Psoas muscle (tissue), 8 donors: Measurements from ENCODE around the gene FUT7. TPM values are rescaled to one million over a fixed set of nuclear protein-coding genes. Genes with fewer than 3 reads are reported as not detected.
A peak's percentile ranks its signal among the peaks of the same experiment; 100 is the strongest.

Experiments
- ATAC-seq, 4 donors: fragments of 200-7000 bp; cut with Tn5 transposase; one replicate each; pipeline ENCODE4 v1.9.1; 2020; ENCODE audit warnings: moderate library complexity in 3 of 4, mild to moderate bottlenecking in 2 of 4
- DNase-seq, 2 donors: peaks; one replicate each; pipeline ENCODE4 v3.0.0-alpha.2; 2020
- H3K27ac ChIP-seq: fragments of 200-600 bp; one replicate; pipeline ENCODE4 v1.8.0; 2022
- H3K27me3 ChIP-seq, 3 donors: fragments of 200-600 bp in 1 of 3; one replicate each; pipeline versions ENCODE4 v1.6.1 to v1.8.0; 2013 to 2022; ENCODE audit warnings: low read length in 2 of 3, mild to moderate bottlenecking in 2 of 3, moderate library complexity in 1 of 3; ENCODE audit not compliant: insufficient read depth in 3 of 3
- H3K36me3 ChIP-seq, 2 donors: fragments of 200-600 bp in 1 of 2; one replicate each; pipeline versions ENCODE4 v1.6.1 to v1.8.0; 2013 to 2022; ENCODE audit warnings: low read depth in 1 of 2, mild to moderate bottlenecking in 1 of 2, moderate library complexity in 1 of 2; ENCODE audit not compliant: insufficient read depth in 1 of 2
- H3K4me1 ChIP-seq: fragments of 200-600 bp; one replicate; pipeline ENCODE4 v1.8.0; 2022
- H3K4me3 ChIP-seq: fragments of 200-600 bp; one replicate; pipeline ENCODE4 v1.8.0; 2022; ENCODE audit warnings: mild to moderate bottlenecking
- H3K9me3 ChIP-seq: fragments of 200-600 bp; one replicate; pipeline ENCODE4 v1.8.0; 2022
- WGBS, 3 donors: extraction: QIAGEN DNeasy Blood & Tissue Kit; methylation state at CpG; one replicate each; pipeline versions ENCODE4 v1.1.6 to v1.1.7; 2013; 5-methylcytosine and 5-hydroxymethylcytosine counted together
- intact Hi-C, 2 donors: fragments of 100-400 bp; cut with DNase I; formaldehyde crosslinking; loops; one replicate each; pipeline versions ENCODE4 v1.11.0 to v1.14.2; 2022
- polyA plus RNA-seq, 3 donors: library from polyadenylated mRNA; stranded (reverse); fragments of 200-250 nt; gene quantifications; one replicate each; pipeline ENCODE4 v1.2.3, GENCODE V29; 2013
- total RNA-seq, 4 donors: library from RNA; stranded (reverse); fragmentation: NEBNext Ultra II Directional in 2 of 4; extraction: Animal tissue kit (Norgen Biotek cat#: 25700) in 2 of 4; gene quantifications; one replicate each; pipeline versions ENCODE4 v1.2.1 to v1.2.4, GENCODE V29; 2021 to 2023
- TF ChIP-seq, protein P1 (sequence below): fragments of 200-600 bp; IDR thresholded peaks from one replicate; pipeline ENCODE4 v1.8.0; 2022; ENCODE audit warnings: antibody characterized with exemption
- donor health status: healthy with polysubstance abuse.
- donor health status: DM: no; HTN: no; CAD: no; lungs with moderate emphysema.
- donor health status: Bipolar disorder and iron deficiency.
- donor health status: healthy.
- donor health status: DM: yes; HTN: yes; CAD: no.
- donor health status: DM: no; HTN: no; CAD: no.
- donor health status: DM: no; HTN: no; CAD: no.
- donor health status: DM: yes; HTN: yes; CAD: no.

FUT7 gene
- total and polyA plus RNA-seq, 7 donors = 0.01 to 0.08 (median 0.06) TPM; not detected in 4

DNA sequence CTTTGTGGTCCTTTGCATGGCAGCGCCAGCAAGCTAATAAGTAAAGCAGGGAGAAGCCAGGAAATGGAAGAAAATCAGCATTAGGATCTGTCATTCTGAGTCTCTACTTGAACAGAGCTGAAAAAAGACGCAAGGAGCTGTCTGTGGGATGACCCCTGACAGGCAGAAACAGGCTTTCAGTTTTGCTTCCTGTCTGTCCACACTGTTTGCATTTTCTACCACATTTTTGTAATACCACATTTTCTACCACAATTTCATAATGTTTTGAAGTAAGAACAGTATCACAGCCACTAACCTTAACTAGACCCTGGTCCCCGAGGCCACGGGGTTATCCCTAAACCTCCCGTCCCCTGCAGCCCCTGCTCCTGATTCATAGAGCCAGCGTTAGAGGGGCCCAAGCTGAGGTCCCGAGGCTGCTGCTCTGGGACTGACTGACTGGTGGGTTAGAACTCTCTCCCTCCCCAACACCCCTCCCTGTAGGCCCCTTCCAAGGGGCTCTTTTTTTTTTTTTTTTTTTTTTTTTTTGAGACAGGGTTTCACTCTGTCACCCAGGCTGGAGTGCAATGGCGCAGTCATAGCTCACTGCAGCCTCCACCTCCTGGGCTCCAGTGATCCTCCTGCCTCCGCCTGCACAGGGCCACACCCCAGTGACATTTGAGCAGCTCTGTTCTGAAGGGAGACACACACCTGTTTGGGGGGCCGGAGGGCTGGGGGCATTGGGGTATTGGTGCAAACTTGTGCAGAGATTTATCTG lies 31.5 kb downstream of the FUT7 start:
- Histone ChIP-seq H3K9me3 (no peaks in the 10 kb centered on the region), H3K27me3 (peaks cover 0 to 14% (median 11%) of the 10 kb centered on the region in 3 donors), H3K4me1 (no peaks in the 10 kb centered on the region), H3K36me3 (no peaks in the 10 kb centered on the region), H3K4me3 (no peak overlapping the region), H3K27ac (no peak overlapping the region)
- no peak for ATAC-seq
- no peak for DNase-seq
- intact Hi-C loops = no loop called here
- WGBS, 3 donors = 65 to 72% (median 68%) methylated on average over 10 of the region's 10 CpGs
- TF ChIP-seq, protein P1, sequence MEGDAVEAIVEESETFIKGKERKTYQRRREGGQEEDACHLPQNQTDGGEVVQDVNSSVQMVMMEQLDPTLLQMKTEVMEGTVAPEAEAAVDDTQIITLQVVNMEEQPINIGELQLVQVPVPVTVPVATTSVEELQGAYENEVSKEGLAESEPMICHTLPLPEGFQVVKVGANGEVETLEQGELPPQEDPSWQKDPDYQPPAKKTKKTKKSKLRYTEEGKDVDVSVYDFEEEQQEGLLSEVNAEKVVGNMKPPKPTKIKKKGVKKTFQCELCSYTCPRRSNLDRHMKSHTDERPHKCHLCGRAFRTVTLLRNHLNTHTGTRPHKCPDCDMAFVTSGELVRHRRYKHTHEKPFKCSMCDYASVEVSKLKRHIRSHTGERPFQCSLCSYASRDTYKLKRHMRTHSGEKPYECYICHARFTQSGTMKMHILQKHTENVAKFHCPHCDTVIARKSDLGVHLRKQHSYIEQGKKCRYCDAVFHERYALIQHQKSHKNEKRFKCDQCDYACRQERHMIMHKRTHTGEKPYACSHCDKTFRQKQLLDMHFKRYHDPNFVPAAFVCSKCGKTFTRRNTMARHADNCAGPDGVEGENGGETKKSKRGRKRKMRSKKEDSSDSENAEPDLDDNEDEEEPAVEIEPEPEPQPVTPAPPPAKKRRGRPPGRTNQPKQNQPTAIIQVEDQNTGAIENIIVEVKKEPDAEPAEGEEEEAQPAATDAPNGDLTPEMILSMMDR = no peak

DNA sequence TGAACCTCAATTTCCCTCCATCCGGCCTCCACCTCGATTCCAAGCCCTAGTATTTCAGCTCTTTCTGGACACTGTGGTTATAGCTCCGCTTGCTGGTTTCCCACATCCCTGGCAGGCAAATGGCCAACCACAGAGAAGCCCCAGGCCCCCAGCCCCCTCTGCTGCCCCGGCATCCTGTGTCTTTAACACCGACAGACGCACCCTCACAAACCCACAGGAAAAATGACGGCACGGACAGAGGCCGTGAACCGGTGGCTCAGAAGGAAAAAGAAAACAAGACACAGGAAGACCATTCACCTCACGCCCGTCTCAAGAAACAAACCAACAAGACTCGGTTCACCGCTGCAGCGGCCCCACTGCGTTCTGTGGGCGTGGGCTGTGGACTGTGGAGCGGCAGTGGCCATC lies 34.1 kb downstream of the FUT7 start:
- no peak for ATAC-seq
- intact Hi-C loops = no loop called here
- DNase-seq = no peak
- TF ChIP-seq, protein P1 = no peak
- 59 to 66% (median 65%) methylated on average over 18 of the region's 18 CpGs for WGBS, 3 donors
- peaks cover 7% of the 10 kb centered on the region for H3K4me1 ChIP-seq
- H3K27me3 ChIP-seq = peaks cover 0 to 19% (median 17%) of the 10 kb centered on the region in 3 donors
- no peak overlapping the region for H3K27ac ChIP-seq
- no peaks in the 10 kb centered on the region for H3K9me3 ChIP-seq
- H3K4me3 ChIP-seq = no peak overlapping the region
- peaks cover 0 to 11% of the 10 kb centered on the region in 2 donors for H3K36me3 ChIP-seq

DNA sequence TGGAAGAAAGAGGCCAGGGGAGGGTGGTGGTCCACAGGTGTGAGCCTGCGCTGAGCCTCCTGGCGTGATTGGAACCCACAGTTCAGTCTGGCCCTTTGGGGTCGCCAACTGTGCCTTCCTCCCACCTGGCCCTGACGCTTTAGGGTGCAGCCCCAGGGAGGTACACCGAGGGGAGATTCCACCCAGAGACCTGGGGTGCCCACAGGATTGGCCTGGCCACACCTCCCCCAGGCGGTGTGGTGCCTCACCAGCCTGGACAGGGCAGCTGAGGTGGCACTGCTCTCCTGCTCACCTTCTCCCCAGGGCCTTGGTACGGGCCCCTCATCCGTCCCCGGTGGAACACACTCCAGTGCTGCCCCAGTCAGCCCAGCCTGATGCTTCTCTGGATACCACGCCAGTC lies 34.5 kb downstream of the FUT7 start:
- Histone ChIP-seq H3K9me3 (no peaks in the 10 kb centered on the region), H3K27ac (no peak overlapping the region), H3K27me3 (peaks cover 0 to 19% (median 17%) of the 10 kb centered on the region in 3 donors), H3K4me1 (peaks cover 10% of the 10 kb centered on the region), H3K36me3 (peaks cover 0 to 11% of the 10 kb centered on the region in 2 donors), H3K4me3 (no peak overlapping the region)
- TF ChIP-seq, protein P1 = no peak
- intact Hi-C loops = no loop called here
- DNase-seq (no peak), ATAC-seq (no peak)
- 76 to 83% (median 78%) methylated on average over 10 of the region's 10 CpGs for WGBS, 3 donors

DNA sequence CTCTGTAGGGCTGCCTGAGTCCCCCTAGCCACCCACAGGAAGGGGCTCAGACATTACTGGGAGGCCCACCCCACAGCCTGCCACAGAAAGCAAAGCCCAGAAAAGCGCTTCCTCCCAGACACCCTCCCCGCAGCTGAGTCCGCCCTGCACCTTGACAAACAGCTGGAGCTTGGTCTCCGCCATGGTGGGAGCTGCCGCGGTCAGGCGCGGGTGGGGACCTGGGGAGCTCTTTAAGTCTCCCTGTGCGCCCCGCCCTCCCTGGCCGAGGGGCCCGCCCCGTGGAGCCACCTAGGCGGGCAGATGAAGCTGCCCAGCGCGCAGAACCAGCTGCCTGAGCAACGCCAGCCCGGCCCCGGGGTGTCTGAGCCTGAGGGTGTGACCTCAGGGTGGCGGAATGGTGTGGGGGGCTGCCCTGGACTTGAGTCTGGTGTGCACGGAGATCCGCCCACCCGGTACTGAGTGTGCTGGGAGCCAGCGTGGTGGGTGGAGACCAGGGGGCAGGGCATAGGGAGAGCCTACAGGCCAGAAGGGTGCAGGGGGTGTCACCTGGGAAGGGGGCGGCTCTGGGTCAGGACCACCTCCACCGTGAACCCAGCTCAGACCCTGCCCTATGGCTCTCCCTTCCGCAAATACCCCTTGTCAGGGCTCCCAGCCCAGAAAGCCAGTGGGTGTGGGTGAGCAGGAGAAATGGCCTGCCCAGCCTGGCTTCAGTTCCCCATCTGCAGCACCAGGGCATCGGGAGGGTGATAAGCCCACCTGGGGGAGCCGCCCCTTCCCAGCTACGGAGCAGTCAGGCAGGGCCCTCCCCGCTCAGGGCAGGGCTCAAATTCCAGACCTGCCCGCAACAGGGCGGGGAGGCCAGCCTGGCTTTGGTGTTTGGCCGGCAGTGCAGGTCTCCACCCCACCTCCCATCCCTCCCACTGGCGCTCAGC lies 35.3 kb downstream of the FUT7 start, which contains the start of gene CLIC3:
Gene CLIC3, minus strand, starts transcription at position 208 of the 932 bp plus-strand sequence. Its CDS starts 25 bp downstream, at position 183.
- peaks cover 10% of the 10 kb centered on the region for H3K4me1 ChIP-seq
- no peak for ATAC-seq
- no peak for DNase-seq

More for the DNA sequence above, 35.3 kb downstream of the FUT7 start, which contains the start of gene CLIC3:
- 32 to 38% (median 36%) methylated on average over 30 to 35 of the region's 35 CpGs for WGBS, 3 donors
- H3K27me3 ChIP-seq = peaks cover 0 to 19% (median 17%) of the 10 kb centered on the region in 3 donors
- TF ChIP-seq, protein P1 = no peak
- intact Hi-C loops = no loop called here
- H3K9me3 ChIP-seq = no peaks in the 10 kb centered on the region
- peak within 1 kb of the TSS; percentile 11 for H3K4me3 ChIP-seq
- peaks cover 0 to 11% of the 10 kb centered on the region in 2 donors for H3K36me3 ChIP-seq
- H3K27ac ChIP-seq = no peak within 1 kb of the TSS
